Measurements from ENCODE around the gene MT1A.

- no peak for TF ChIP-seq POLR2A (IDR thresholded peaks at IDR 0.05; ENCODE audit: low read length)
- TF ChIP-seq GATA1 (IDR thresholded peaks at IDR 0.05; ENCODE audit: low read depth, low read length): no peak
These were observed 11.4 kb downstream of the MT1A start for GRCh38 chr16:56649820-56650219.

Data from erythroblast (primary cell).